GM19397 (cell line): ENCODE measurements around the gene NAPSA.
"Not testable (repeated sequence)": the region's sequence is repeated elsewhere in the genome, so short reads cannot be mapped to it uniquely, and the experiment has no call there.

Experiments used
- ATAC-seq: cut with Tn5 transposase; IDR thresholded peaks from one replicate; pipeline ENCODE4 v1.9.1; 2021; ENCODE audit warnings: mild to moderate bottlenecking, moderate library complexity; ENCODE audit not compliant: unreplicated experiment

Gene NAPSA

GRCh38 chr19:50361290-50362029, 4.0 kb downstream of the NAPSA start:
- no peak for ATAC-seq

GRCh38 chr19:50359328-50359818, 6.1 kb downstream of the NAPSA start:
- ATAC-seq: no peak

- ATAC-seq: no peak
Observed at GRCh38 chr19:50358483-50359327, 6.7 kb downstream of the NAPSA start.

GRCh38 chr19:50357178-50358100, 8.0 kb downstream of the NAPSA start:
- peak; percentile 65 for ATAC-seq

- ATAC-seq: no peak
Observed at GRCh38 chr19:50356691-50357177, 8.7 kb downstream of the NAPSA start.

GRCh38 chr19:50353487-50353880, 12.0 kb downstream of the NAPSA start:
- ATAC-seq: not testable (repeated sequence)

DNA sequence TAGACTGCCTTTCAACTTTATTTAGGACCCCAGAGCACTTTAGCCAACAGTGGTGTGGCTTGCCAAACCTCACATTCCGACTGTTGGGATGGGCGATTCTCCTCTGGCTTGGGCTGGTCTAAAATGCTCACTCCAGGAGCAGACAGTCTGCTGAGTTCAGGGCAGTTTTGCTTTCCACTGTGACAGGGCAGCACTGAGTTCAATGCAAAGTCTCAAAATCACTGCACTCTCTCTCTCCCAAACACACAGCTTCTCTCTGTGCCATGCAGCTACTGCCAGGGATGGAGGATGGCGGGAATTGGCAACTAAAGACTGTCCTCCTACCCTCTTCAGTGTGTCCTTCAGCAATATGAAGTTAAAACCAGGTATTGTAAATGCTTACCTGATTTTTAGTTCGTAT, 13.2 kb downstream of the NAPSA start:
- no peak for ATAC-seq

GRCh38 chr19:50349277-50350057, 16.0 kb downstream of the NAPSA start:
- ATAC-seq: no peak

GRCh38 chr19:50347089-50347581, 18.3 kb downstream of the NAPSA start:
- ATAC-seq: not testable (repeated sequence)

GRCh38 chr19:50344661-50345318, 20.6 kb downstream of the NAPSA start:
- no peak for ATAC-seq

DNA sequence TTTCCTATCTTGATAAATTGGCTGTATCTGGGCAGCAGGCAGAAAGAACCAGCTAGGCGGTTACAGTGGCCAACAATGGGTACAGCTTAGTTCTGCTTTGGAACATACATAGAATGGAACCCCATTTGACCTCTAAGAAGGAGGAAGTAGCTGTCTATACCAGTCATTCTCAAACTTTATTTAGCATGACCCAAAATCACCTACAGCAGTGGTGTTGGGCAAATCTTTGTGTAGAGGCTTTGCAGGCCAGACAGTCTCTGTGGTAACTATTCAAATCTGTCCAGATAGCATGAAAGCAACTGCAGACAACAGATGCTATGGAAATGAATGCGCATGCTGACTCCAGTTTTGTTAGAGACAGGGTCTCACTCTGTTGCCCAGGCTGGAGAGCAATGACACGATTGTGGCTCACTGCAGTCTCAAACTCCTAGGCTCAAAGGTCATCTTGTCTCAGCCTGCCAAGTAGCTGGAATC, 24.3 kb downstream of the NAPSA start:
- ATAC-seq: peak; percentile 55

DNA sequence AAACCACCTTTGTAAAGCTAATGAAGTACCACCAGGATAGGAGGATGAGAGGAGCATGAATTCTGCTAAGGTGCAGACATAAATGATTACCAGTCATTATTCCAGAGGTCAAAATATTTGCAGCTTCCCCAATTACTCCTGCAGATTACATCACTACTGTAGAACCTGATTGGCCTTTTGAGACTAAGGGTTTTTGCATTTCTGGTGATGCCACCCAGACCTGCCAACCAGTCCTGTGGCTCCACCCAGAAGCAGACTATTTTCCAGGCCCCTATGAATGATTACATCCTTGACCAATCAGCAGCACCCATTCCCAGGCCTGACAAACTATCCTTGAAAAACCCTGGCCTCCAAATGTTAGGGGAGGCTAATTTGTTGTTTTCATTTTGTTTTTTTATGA, 25.1 kb downstream of the NAPSA start:
- ATAC-seq: no peak

GRCh38 chr19:50337031-50337430, 28.4 kb downstream of the NAPSA start:
- ATAC-seq: not testable (repeated sequence)

DNA sequence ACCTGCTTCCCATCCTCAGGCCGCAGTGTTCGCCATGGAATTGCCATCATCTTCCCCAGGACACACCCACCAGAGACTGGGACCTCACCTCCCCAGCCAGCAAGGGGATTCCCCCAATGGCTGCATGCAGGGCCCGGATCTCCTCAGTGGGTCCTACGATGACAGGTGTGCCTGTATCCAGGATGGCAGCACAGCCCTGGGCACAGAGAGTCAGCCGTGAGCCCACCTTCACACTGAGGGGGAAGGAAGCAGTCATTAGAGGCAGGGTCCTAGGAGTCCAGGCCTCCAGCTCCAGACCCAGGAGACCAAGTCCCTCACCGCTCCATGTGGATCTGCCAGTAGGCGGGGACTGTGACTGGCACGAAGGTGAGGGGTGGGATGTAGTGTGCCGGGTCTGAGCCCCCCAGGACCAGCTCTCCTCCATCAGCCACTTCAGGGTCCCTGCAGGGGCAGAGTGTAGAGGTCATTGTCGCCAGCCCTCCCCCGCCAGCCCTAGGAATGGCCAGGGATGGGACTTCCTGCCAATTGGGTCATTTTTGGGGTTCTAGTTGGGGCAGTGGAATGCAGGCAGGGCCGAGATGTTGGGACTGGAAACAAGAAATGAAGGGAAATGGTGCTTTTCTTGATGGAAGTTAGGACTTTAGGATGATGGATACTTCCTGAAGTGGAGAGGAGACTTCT, 30.6 kb downstream of the NAPSA start:
- ATAC-seq: no peak

GRCh38 chr19:50333737-50334617, 31.5 kb downstream of the NAPSA start:
- ATAC-seq: peak; percentile 32

DNA sequence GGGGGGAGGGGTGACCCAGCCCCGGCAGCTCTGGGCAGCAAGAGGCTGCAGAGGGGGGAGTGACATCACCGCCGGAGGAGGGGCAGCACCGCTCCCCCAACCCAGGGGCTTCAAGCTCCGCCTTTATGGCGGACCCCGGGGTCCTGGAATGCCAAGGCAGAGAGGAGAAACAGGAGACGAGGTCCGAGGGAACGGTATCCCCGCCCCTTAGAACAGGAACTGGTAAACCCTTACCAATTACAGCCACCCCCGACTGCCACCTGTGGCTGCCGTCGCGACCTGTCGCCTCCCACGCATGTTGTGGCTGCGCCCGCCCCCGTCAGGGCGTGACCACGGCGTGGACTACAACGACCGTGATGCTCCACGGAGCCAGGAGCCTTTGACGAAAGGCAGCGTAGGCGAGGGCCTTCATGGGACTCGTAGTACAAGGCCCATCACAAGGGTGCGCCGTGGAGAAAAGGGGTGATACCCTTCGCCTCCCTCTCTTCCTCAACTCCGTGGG, 32.2 kb downstream of the NAPSA start:
- ATAC-seq: peak; percentile 47
